HG02840 (cell line): Measurements from ENCODE around the gene ZNF689.
A peak's percentile ranks its signal among the peaks of the same experiment; 100 is the strongest.
"Not testable (repeated sequence)": the region's sequence is repeated elsewhere in the genome, so short reads cannot be mapped to it uniquely, and the experiment has no call there.

Experiments
- ATAC-seq: cut with Tn5 transposase; IDR thresholded peaks from one replicate; pipeline ENCODE4 v1.9.1; 2021; ENCODE audit warnings: mild to moderate bottlenecking, moderate library complexity, moderate number of reproducible peaks; ENCODE audit not compliant: unreplicated experiment, low FRiP score

Gene ZNF689

GRCh38 chr16:30637139-30637538, 26.9 kb upstream of the ZNF689 start:
- ATAC-seq, result not testable (repeated sequence)

GRCh38 chr16:30636599-30636998, 26.4 kb upstream of the ZNF689 start:
- no peak for ATAC-seq

GRCh38 chr16:30633526-30633925, 23.3 kb upstream of the ZNF689 start:
- no peak for ATAC-seq

- not testable (repeated sequence) for ATAC-seq
Measured at GRCh38 chr16:30632454-30632853, 22.3 kb upstream of the ZNF689 start.

DNA sequence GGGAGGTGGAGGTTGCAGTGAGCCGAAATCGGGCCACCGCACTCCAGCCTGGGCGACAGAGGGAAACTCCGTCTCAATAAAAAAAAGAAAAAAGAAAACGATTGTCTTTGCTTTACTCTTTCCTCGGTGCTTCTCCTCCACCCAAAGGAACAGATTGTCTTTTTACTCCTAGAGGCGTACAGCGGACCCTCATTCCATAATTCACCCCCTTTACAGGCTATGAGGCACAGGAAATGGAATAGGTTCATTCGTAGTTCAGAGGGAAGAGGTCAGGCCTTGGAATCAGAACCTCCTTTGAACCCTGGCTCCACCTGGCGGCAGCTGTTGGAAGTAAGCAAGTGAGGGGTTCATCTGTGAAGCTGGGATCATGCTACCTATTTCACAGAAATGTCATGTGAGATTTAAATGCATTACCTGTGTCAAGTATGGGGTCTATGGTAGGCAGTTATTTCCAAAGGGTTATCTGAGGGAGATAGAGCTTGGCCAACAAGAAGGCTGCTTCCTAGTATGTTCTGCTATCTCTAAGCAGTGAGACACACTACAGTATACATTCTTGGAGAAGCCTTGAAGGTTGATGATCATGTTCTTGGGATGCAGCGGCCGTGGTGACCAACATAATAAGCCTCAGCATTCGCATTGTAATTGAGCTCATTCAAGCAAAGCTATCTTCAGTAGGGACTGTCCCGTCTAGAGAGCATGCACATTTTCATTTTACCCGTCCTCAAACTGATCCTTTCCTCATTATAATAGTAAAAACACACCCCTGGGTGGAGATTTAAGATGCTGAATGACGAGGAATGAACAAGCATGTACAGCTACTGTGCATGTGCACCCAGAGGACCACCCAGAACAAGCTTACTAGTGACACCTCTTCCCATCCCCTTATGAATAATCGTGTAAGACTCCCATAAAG, 18.7 kb upstream of the ZNF689 start:
- ATAC-seq, result no peak

GRCh38 chr16:30626236-30626635, 16.0 kb upstream of the ZNF689 start:
- ATAC-seq, result no peak

- ATAC-seq, result no peak
Measured at GRCh38 chr16:30623536-30624283, 13.5 kb upstream of the ZNF689 start.

- ATAC-seq, result no peak
Measured at GRCh38 chr16:30622455-30623032, 12.4 kb upstream of the ZNF689 start.

DNA sequence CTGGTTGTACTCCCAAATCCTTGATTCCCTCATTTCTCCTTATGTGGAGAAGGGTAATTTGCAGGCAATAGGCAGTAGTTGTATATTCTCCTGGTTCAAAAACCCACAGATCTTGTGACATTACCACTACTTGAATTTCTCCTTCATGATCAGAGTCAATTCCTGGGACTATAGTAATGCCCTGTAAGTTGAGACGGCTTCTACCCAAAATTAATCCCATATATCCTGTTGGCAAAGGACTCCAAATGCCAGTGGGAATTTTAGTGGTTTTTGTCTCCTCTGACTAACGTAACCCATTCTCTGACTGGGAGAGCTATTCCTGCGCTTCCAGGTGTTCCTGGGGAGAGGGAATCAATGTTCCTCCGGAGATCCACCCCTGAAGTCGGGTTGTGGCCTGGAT, 11.6 kb upstream of the ZNF689 start:
- no peak for ATAC-seq

GRCh38 chr16:30620169-30620568, 10.0 kb upstream of the ZNF689 start:
- ATAC-seq, result no peak

GRCh38 chr16:30619638-30620037, 9.4 kb upstream of the ZNF689 start:
- ATAC-seq, result no peak

GRCh38 chr16:30619202-30619601, 9.0 kb upstream of the ZNF689 start:
- no peak for ATAC-seq

DNA sequence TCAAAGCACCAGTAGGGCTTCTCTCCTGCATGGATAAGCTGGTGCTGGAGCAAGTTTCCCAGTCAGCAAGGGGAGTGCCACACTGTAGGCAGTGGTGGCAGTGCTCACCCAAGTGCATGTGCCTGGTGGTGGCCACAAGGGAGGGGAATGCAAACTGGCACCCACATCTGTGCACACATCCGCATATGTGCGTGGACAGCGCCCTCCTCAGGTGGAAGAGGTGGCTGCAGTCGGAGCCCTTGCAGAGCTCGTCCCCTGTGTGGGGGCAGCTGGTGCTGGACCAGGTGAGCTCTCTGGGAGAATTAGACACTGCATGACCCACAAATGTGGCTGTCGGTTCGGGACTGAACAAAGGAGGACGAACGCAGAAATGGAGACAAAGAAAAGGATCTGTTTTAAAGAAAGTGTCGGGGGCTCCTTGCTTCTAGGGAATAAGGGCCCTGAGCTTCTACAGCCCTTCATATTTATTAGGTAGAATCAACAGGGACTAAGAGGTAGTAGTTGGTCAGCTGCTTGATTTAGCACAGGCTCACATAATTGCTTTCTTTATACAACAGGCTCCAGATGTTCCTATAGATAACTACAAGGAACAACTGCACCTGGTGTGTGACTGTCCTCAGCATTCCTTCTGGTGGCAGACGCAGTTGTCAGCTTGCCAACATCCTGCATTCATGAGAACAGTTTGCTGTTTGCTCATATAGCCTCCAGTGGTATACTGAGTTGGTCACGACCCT, 5.3 kb upstream of the ZNF689 start:
- no peak for ATAC-seq

DNA sequence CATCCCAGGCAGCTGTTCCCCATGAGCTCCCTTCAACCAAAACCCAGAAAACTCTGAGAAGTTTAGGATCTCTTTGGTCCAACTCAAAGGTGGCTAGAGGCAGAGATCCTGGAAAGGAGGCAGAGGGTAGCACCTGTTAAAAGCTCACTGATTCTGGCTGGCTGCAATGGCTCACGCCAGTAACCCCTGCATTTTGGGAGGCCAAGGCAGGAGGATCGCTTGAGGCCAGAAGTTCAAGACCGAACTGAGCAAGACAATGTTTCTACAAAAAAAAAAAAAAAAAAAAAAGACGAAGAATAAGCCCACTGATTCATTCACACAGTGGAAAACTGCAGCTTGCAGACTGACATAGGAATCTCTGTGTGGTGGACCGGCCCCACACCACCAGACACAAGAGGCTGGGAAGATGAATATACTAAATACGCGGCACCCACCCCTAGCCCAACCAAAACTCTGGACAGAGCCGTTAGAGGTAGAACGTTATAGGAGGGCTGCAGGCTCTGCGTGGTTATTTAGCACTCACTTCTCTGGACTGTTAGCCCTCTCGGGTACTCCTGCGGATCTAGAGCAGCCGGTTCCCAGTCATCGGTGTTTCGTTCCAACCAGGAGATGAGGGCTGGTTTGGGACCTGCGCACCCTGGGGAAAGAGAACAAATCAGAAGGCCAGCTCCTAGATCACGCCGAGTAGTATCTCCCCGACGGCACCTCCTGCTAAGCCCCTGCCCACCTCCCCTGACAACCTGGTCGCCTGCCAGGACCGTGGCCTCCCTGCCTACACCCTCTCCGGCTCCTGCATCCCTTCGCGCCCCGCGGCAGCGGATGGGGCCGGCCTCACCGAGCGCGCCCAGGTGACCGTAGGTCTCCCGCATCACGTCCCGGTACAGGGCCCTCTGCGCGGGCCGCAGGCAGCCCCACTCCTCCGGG, 925 bp downstream of the ZNF689 start:
- peak; percentile 37 for ATAC-seq

DNA sequence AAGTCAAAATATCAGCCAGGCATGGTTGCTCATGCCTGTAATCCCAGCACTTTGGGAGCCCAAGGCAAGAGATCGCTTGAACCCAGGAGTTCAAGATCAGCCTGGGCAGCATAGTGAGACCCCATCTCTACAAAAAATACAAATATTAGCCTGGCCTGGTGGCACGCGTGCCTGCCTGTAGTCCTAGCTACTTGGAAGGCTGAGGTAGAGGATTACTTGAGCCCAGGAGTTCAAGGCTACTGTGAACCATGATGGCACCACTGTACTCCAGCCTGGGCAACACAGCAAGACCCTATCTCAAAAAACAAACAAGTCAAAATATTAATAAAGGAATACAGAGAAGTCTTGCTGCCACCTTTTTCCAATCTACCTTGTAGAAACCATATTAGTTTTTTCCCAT, 4.2 kb downstream of the ZNF689 start:
- ATAC-seq, result no peak

DNA sequence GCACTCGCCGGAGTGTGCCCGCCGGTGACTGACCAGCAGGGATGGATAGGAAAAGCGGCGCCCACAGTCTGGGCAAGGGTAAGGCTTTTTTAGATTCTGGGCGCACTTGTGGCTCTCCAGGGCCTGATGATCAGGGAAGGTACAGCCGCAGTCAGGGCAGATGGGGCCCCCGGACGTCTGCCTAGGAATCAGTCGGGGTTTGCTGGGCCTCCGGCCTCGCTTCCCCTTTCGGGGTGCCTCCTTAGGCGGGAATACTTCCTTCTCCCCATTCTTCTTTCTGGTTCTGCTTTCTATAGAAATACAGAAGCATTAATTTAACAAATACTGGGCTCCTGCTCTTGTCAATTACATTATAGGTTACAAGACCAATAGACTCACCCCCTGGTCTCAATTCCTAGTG, 5.0 kb downstream of the ZNF689 start:
- ATAC-seq, result no peak

DNA sequence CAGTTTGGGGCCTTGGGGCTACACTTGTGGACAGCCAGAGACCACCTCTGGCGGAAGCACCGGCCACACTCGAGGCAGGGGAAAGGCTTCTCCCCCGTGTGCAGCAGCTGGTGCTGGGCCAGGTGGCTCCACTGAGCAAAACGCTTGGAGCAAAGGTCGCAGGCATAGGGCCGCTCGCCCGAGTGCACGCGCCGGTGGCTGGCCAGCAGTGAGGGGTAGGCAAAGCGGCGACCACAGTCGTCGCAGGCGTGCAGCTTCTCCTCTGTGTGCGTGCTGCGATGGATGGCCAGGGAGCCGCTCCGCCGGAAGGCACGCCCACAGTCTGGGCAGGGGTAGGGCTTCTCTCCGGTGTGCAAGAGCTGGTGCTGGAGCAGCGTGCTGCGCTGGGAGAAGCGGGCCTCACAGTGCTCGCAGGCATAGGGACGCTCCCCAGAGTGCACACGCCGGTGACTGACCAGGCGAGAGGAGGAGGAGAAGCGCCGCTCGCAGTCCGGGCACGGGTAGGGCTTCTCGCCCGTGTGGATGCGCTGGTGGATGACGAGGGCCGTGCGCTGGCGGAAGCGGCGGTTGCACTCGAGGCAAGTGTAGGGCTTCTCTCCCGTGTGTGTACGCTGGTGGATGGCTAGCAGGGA, 5.8 kb downstream of the ZNF689 start:
- ATAC-seq, result no peak

GRCh38 chr16:30603945-30604315, 6.3 kb downstream of the ZNF689 start:
- no peak for ATAC-seq

GRCh38 chr16:30602616-30603277, 7.4 kb downstream of the ZNF689 start:
- no peak for ATAC-seq
